HUES48 (cell line): ENCODE data around the gene PI4KB.

Source experiments
- H3K27ac ChIP-seq: one replicate; pipeline ENCODE4 v1.7.0; 2013; ENCODE audit warnings: low read depth, low read length, inconsistent platforms
- H3K27me3 ChIP-seq: 2 replicates; pipeline ENCODE4 v1.6.1; 2013; ENCODE audit warnings: mild to moderate bottlenecking, low read length; ENCODE audit not compliant: control insufficient read depth, insufficient read depth
- H3K36me3 ChIP-seq: 2 replicates; pipeline ENCODE4 v1.6.1; 2013; ENCODE audit warnings: low read length; ENCODE audit not compliant: control insufficient read depth, insufficient read depth
- H3K4me1 ChIP-seq: 2 replicates; pipeline ENCODE4 v1.6.1; 2013; ENCODE audit warnings: mild to moderate bottlenecking, low read length; ENCODE audit not compliant: control insufficient read depth, insufficient read depth
- H3K4me3 ChIP-seq: 2 replicates; pipeline ENCODE4 v1.5.1; 2013; ENCODE audit warnings: mild to moderate bottlenecking, low read depth, low read length
- H3K9ac ChIP-seq: 2 replicates; pipeline ENCODE4 v1.6.1; 2013; ENCODE audit warnings: mild to moderate bottlenecking, low read depth, low read length, moderate library complexity
- H3K9me3 ChIP-seq: 2 replicates; pipeline ENCODE4 v1.6.1; 2013; ENCODE audit warnings: low read length; ENCODE audit not compliant: control insufficient read depth, insufficient read depth

Gene PI4KB

DNA sequence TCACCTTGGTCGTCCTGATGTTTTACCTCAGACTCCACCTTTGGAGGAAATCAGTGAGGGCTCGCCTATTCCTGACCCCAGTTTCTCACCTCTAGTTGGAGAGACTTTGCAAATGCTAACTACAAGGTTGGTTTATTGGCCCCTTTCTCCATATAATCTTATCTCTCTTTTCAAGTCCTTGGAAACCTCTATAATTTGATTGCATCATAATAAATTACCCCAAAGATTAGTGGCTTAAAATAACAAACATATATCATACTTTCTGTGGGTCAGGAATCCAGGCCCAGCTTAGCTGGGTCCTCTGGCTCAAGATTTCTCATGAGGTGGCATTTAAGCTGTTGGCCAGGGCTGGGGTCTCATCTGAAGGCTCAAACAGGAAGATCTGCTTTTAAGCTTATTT, 84.8 kb downstream of the PI4KB start:
- Histone ChIP-seq H3K9me3 (no peaks in the 10 kb centered on the region), H3K4me3 (no peak overlapping the region), H3K9ac (no peak overlapping the region), H3K4me1 (no peaks in the 10 kb centered on the region), H3K36me3 (peaks cover 98% of the 10 kb centered on the region), H3K27me3 (no peaks in the 10 kb centered on the region), H3K27ac (no peak overlapping the region)
